NCI-H1436 (cell line): ENCODE data around the gene RPL27.
"Not testable (repeated sequence)": the region's sequence is repeated elsewhere in the genome, so short reads cannot be mapped to it uniquely, and the experiment has no call there.

Experiments used
- DNase-seq: peaks from one replicate; lab custom pipeline; 2025; lab: John Stamatoyannopoulos, UW

The RPL27 gene

DNA sequence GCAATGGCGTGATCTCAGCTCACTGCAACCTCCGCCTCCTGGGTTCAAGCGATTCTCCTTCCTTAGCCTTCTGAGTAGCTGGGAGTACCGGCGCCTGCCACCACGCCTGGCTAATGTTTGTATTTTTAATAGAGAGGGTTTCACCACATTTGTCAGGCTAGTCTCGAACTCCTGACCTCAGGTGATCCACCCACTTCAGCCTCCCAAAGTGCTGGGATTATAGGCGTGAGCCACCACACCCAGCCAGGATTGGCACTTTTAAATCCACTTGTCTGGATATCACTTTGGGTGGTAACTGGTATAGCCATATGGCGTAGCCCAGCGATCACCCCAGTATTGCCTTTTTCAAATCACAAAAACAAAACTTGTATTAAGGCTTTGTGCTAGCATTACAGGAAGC is 4.3 kb upstream of the RPL27 start:
- not testable (repeated sequence) for DNase-seq

DNA sequence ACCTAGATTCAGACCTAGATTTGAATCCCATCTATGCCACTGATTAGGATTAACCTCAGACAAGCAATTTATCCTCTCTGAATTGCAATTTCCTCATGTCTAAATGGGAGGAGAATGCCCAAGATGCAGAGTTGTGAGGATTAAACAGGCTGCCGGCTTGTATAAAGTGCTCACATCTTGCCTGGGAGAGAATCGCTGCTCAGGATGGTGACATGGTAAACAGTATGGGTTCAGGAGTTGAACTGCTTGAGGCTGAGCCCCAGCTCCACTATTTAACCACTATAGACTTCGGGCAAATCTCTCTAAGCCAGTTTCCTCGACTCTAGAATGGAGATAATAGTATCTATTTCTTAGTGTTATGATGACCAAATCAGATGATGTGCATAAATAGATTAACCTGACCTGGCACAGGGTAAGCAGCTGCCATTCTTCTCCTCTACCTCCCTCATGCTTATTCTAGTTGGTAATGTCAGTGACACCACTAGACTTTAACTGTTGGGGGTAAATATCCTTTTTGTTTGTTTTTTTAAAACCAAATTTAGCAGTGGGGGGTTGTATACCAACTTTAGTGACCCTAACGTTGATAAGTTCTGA is 732 bp upstream of the RPL27 start:
- no peak for DNase-seq

DNA sequence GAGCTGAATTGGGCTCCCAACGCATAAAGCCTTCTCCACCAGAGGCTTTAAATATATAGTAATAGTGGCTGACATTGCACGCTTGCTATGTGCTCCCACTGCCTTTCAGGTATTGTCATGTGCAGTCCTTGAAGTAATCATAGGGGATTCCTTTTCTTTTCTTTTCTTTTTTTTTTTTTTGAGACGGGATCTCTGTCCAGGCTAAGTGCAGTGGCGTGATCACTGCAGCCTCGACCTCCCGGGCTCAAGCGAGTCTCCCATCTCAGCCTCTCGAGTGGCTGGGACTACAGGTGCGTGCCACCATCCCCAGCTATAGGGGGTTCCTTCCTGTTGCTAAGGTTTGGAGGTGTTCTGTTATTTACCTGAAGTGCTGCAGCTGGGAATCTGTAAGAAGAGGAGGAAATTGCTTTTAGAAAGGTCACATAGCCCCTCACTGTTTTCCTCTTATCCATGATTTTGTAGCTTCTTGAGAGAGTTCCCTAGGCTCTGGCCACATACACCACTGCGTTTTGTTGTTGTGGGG is 845 bp downstream of the RPL27 start:
- DNase-seq: no peak

DNA sequence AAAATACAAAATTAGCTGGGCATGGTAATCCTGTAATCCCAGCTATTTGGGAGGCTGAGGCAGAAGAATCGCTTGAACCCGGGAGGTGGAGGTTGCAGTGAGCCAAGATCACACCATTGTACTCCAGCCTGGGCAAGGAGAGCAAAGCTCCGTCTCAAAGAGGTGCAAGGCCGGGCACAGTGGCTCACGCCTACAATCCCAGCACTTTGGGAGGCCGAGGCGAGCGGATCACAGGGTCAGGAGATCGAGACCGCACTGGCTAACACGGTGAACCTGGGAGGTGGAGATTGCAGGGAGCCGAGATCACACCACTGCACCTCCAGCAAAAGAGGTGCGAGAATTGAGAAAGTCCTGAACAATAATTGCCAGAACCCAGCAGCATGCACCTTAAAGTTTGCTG is 2.7 kb downstream of the RPL27 start:
- DNase-seq: not testable (repeated sequence)

DNA sequence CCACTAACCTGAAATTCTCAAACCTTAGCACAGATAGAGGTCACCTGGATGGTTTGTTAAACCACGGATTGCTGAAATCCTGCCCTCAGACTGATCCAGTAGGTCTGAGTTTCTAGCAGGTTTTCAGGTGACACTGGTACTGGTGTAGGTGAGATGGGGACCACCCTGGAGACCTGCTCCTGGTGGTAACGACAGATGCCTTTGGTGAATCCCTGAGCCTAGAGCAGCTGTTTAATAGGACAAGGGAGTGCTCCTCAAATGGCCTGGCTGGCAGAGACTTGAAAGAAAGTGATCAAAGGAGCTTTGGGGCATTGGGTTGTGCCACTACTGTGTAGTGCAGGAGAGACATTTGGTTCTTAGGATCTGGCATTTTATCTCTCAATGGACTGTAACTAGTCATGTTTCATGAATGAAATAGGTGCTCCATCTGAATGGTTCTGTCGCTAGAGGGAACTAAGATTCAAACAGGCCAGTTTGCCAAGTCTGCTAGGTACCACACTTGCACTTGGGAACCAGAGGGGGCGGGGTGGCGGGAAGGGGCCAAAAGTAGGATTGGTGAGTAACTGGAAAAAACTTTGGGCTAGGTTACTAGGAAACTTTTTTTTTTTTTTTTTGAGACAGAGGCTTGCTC is 5.4 kb downstream of the RPL27 start:
- DNase-seq: no peak

DNA sequence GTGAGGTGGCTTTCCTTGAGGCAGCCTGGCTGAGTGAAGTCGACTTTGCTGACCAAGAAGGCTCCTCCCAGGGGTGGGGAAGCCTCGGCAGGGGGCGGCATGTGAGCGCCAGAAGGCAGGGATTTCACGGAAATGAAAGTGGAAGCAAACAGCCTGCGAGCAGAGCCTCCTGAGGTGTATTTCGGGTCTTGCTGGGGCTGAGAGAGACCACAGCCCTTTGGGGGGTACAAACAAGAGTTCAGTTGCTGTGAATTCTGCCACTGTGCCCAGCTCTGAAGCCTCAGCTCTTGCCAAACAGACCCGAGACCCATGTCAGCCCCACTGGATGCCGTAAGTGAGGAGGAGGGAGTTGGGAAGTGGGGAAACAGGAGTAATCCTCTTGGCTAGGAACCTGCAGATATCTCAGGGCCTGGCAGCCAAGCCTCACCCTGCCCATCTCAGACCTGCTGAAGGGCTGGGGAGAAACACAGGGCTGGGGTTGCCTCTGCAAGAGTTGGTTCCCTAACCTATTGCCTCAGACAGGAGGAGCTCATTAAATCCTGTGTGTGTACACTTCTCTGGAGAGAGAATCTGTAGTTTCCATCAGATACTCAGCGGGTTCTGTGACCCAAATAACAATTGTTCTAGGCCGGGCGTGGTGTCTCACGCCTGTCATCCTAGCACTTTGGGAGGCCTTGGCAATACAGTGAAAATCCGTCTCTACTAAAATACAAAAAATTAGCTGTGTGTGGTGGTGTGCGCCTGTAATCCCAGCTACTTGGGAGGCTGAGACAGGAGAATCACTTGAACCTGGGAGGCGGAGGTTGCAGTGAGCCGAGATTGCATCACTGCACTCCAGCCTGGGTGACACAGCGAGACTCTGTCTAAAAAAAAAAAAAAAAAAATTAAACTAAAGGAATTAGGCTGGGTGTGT is 8.7 kb downstream of the RPL27 start, which contains the start of gene IFI35:
TSS of gene IFI35 (plus strand) at position 146 of the 913 bp plus-strand sequence. CDS start at position 310, 164 bp downstream.
- peak; percentile 6 for DNase-seq

DNA sequence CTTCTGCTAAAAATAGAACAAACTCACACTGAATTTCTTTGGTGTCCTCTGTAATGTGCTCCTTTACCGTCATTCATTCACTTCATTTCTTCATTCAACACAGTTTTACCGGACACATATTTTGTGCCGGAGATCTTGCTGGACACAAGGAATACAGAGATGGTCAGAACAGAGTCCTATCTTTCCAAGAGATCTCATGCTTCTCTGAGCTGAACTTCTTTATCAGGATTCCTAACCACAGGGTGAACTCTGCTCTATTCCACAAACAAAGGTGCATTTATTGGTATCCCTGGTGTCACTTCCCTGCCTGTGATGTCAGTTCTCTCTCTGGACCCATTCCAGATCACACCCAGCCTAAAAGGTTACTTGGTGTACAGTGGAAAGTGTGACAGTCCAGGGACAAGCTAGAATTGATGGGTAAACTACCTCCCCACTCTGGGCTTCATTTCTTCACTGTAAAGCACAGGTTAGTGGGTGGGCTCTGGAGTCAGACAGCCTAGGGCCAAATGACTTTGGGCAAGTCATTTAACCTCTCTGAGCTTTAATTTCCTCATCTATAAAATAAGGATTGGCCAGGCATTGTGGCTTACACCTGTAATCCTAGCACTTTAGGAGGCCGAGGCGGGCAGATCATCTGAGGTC is 12.6 kb downstream of the RPL27 start:
- DNase-seq: no peak

DNA sequence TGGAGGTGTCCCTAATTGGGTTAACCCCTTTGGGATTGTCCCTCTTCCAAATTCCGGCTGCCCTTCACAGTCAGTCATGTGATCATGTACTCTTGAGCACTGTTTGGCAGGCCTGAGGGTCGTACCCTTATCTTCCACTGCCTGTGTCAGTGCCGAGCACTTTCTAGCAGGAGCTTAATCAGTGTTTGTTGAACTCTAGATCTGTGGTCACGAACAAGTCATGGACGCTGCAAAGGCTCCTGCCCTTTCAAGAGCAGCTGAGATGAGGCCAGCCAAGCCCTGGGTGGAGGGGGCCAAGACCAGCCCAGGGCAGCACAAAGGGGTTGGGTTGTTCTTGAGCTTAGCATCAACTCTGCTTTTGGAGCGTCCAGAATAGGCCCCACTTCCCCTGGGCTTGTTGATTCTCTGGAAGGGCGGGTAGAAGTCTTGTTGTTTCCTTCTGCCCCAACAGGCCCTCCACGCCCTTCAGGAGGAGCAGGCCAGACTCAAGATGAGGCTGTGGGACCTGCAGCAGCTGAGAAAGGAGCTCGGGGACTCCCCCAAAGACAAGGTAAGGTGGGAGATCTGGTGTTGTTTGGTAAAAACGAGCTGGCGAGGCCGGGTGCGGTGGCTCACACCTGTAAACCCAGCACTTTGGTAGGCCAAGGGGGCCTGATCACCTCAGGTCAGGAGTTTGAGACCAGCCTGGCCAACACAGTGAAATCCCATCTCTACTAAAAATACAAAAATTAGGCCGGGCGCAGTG is 13.7 kb downstream of the RPL27 start:
- DNase-seq: no peak

DNA sequence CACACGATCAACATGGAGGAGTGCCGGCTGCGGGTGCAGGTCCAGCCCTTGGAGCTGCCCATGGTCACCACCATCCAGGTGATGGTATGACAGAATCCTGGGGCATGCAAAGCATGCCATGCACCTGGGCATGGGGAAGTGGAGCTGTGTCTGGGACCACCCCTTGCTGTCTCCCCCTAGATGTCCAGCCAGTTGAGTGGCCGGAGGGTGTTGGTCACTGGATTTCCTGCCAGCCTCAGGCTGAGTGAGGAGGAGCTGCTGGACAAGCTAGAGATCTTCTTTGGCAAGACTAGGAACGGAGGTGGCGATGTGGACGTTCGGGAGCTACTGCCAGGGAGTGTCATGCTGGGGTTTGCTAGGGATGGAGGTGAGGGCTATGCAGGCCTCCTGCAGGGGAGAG is 15.1 kb downstream of the RPL27 start:
- DNase-seq: no peak

DNA sequence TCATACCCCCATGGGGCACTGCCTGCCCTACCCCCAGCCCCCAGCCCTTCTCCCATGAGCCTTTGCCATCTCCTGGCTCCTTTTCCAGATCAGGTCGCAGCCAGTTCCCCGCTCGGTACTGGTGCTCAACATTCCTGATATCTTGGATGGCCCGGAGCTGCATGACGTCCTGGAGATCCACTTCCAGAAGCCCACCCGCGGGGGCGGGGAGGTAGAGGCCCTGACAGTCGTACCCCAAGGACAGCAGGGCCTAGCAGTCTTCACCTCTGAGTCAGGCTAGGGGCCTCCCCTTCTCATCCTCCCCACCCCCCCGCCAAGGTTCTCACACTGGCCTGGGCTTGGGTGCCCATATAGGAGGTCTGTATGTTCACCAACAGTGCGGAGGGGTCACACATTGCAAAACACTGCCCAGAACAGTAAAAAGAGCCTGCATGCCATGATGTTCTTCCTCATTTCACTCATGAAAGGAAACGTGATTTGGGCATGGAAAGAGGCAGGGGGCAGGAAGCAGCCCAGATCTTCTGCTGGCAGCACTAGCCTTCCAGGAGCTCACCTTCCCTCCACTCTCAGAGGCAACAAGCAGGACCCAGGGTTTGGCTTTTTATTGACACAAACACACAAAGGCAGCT is 15.9 kb downstream of the RPL27 start:
- DNase-seq: no peak

DNA sequence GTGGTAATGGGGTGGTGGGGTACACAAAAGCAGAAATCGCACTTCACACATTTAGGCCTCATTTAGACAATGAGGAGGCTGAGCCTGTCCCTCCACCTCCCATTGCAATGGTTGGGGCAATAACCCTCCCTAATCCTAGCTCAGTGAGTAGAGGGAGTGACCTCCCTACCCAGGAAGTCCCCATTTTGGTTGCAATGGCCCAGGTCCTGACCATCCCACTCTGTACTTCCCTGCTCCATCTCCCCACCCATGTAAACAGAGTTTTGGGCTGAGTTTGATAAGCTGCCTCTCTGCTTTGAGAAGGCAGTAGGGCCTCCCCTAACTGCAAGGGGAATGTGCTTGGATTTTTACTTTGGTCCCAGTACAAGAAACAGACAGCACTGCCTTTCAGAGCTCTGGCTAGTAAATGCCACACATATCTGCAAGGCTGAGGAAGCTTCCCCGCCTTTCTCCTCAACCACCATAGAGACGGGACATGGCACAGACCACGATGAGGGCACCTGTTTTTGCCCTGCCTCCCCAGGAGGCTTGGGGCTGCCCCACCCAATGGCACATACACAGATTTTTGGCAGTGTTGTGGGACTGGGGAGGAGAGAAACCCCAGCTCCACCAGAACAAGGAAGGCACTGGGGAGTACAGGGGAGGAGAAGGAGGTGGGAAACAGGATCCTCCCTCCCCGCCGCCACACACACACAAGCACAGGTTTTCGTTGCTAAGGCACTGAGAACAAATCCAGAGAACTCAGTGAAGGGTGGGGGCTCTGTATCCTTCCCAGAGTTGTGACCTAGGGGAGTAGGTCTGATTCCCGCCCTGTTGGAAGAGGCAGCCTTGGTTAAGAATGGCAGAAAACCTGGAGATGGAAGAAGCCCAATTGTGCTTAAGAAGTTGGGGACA is 16.7 kb downstream of the RPL27 start:
- no peak for DNase-seq

DNA sequence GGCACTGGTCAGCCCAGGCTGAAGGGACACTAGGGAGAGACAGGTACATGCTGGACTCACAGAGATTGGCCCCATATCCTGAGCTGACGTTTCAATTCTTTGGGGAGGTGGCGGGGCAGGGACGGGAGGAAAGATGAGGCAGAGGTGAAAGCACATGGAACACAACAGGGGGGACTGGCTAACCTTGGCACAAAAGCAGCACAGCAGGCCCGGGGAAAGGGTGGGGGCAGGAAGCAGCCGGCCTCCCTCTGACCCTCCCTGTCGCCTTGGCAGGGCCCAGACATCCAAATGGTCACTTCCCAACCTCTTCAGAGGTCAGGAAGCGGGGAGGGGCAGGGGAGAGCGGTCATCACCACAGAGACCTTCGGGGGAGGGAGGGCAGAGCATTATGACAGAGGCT is 17.4 kb downstream of the RPL27 start:
- no peak for DNase-seq

DNA sequence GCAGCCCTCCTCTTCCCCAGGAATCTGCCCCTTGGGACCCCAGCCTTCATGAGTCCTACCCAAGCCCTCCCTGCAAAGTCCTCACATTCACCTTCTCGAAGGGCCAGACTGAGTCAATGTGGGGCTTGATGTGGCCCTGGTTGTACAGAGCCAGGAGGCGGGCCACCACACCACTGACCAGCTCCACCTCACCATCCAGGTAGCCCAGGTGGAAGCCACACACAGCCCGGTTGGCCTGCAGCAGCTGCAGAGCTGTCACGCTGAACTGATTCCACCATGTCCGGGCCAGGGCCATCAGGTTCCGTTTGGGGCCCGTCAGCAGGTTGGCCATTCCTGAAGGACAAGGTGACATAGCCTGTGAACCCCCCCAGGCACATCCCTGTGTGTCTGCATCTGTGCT is 18.0 kb downstream of the RPL27 start:
- DNase-seq: no peak

DNA sequence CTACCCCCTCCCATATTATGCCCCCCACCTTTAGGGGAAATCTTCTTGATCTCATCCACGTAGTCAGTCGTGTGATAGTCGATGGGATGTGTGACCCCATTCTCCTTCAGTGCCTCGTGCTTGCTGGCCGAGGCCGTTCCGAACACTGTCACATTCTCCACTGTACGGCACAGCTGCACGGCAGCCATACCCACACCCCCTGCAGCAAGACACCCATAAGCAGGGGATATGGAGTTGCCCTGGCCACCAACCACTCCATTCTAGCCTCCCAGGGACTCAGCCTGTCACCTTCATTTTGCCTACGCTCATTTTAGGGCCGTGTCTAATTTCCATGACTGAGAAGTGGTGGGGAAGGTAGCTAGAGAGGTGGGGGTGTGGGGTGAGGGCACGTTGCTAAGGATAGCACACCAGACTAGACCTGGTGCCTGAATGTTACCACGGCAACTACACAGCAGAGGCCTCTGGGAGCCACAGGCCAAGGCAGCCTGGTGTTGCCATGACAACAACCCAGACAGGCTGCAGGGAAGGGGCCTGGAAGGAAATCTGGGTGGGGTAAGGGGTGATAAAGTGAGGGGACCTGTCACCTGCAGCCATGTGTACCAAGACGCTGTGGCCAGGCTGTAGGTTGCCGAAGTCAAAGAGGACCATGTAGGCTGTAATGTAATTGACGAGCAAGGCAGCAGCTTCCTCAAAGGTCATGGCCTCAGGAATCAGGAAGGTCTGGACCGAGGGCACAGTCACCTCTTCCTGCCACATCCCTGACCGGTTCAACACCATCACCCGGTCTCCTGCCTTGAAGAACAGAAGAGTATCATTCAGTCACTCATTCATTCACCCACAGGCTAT is 20.0 kb downstream of the RPL27 start:
- DNase-seq: peak; percentile 29

DNA sequence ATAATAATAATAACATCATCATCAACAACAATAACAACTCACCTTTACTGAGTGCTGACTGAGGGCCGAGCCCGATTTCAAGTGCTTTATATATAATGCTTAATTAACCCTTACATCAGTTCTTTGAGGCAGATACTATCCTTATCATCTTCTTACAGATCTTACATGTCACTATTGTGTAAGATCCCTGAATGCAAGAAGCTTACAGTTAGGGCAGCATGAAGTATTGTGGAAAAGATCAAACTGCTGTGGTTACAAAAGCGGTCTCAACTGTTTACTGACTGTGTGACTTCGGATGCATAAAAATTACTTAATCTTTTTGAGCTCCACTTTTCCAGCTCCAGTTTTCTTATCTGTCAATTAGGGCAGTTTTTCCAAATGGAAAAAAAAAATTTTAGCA is 20.7 kb downstream of the RPL27 start:
- no peak for DNase-seq

DNA sequence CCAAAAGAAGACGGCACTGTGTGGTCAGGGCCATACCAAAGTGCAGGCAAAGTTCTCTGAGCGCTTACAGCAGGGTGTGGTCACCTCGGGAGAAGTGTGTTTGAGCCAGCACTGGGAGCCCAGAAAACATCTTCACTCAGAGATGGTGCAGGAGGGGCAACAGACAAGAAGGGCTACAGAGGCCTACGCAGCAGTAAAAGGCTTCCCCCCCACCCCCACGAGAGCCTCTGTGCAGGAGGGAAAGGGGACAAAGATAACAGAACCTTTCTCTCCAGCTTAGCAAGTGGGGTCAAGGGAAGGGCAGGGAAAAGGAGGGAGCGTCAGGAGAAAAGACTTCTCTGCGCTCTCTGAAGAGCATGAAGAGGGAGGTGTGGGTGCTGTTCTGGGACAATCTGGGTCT is 21.2 kb downstream of the RPL27 start:
- DNase-seq: no peak

DNA sequence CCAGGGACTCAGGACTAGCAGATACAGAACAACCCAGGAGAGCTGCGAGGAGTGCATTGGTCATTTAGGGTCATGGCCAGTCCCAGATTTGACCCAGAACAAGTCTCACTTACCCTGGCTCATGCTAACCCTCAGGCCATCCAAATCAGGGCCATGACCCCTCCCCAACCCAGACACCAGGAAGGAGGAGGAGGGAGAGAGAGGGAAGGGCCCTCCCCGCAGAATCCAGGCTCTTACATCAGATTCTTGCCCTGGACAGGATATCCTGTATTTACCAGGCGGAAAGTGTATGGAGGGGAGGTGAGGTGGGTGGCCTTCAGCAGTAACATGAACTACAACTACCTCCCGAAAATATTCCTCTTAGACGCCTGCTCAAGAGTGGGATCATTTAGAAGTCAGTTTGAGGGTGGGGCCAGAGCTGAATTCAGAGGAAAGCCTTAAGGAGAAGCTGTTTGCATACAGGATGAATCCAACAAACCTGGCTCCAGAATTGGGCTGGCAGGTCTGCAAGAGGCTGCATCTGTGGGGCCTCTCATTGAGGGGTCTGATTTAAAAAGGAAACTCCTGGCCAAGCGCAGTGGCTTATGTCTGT is 21.9 kb downstream of the RPL27 start:
- DNase-seq: no peak
